GM21529 (cell line): Measurements from ENCODE around the gene MARK3.
"Not testable (repeated sequence)": the region's sequence is repeated elsewhere in the genome, so short reads cannot be mapped to it uniquely, and the experiment has no call there.

Source experiments
- ATAC-seq: cut with Tn5 transposase; IDR thresholded peaks from one replicate; pipeline ENCODE4 v1.9.1; 2021; ENCODE audit not compliant: unreplicated experiment

The MARK3 gene

DNA sequence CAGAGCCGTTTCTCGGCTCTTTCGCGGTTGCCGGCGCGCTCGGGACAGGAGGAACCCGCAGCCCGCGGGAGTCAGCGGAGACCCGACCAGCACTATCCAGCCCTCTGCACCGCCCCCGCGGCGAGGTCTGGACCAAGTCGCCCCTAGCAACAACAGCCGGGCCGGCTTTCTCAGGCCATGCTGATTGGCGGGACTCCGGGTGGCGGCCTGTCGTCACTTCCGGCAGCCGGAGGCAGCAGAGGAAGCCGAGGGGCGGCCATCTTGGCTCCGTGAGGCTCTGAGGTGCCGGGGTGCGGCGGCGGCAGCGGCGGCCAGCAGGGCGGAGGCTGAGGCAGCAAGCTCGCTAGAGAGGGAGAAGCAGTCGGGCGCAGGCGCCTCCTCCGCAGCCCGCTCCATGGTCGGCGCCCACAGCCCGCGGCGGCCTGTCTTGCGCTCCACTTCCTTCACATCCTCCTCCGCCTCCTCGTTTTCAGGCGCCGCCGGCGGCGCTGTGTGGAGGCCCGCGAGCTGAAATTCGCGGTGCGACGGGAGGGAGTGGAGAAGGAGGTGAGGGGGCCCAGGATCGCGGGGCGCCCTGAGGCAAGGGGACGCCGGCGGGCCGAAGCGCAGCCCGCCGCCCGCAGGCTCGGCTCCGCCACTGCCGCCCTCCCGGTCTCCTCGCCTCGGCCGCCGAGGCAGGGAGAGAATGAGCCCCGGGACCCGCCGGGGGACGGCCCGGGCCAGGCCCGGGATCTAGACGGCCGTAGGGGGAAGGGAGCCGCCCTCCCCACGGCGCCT, at the start of gene MARK3:
TSS of gene MARK3 (plus strand) at position 264 of the 777 bp plus-strand sequence. CDS start 615 bp downstream, outside the sequence.
- ATAC-seq: peak; percentile 93

- no peak for ATAC-seq
Measured at GRCh38 chr14:103336191-103336590, 49.0 kb upstream of the MARK3 start.

DNA sequence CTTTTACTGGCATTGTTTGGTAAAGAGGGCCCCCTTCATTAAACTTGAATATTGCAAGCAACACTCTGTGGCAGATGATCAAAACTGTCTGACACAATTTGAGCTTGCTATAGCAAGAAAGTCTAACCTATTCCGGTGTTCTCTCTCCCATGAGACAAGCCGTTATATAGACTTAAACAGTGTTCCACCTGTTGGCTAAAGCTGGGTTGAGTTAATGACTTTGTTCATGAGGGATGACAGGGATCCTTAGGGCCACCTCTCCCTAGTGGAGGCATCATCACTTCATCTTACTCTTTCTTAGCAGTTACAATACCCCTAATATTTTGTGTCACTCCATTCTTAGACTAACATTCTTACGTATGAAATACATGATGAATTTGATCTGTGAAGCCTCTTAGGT, 47.4 kb upstream of the MARK3 start:
- no peak for ATAC-seq

- no peak for ATAC-seq
Measured at GRCh38 chr14:103339561-103339960, 45.7 kb upstream of the MARK3 start.

- no peak for ATAC-seq
Measured at GRCh38 chr14:103340480-103341212, 44.6 kb upstream of the MARK3 start.

- no peak for ATAC-seq
Measured at GRCh38 chr14:103341250-103342129, 43.7 kb upstream of the MARK3 start.

DNA sequence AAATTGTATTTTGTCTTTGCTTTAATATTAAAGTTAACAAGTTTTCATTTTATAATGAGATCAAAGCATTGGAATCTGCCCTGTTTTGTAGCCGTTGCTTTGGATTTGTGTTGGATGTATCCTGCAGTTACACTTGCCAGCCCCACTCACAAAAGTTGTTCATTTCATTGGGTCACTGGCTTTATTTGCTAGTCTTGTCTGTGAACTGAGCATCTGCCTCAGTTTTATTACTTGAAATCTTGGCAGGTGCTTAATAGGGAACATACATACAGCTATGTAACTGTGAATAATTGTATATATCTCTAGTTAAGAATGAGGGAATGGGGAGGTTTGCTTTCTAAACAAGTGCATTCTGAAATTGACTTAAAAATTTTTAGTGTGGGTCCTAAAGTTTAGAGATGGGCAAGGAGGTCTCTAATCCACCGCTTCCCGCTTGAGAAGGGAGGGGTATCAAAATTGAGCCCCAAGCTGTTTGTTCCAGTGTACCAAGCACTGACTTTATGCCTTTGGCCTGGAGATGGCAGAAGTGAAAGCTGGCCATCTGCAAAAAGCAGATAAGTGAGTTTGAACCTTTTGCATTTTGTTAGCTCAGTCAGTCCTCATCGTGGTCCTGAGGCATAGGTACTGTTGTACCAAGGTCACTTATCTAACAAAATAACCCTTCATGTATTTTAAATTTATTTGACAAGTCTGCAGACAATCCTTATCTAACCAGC, 41.9 kb upstream of the MARK3 start:
- ATAC-seq: no peak

DNA sequence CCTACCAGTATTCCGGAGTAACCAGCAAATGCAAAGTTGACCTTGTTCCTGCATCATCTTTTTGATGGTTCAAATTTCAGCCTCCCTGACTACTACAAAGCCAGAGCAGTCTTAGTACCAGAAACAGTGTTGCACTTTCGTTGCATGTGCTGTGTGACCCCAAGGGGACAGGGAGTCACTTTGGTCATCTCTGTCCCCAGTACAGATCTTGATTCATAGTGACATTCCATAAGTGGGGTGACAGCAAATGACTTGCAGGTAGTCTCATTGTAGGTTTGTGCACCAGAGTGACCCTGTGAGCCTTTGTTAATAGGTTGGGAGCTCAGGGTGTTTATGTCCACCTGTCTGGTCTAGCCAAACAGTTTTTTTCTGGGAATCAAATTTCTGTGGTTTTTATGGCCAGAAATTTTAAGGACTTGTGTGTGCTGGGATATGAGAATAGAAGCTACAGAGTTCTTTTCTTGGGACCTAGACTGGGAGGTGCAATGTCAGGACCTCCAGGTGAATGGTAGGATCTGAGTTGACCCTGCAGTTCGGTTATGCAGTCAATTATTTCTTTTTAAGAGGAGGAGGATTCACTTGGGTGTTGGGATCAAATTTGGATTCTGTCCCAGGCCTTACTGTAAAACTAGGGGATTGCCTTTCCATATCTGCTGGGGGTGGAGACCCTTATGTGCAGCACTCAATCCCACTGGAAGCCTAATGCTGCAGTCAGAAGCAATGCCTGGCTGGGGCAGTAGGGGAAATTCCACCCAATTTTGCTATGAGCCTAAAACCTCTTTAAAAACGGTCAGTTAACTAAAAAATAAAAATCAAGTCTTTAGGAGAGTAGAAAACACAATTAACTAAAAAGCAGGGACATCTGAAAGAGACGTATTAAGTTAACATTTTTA, 41.1 kb upstream of the MARK3 start:
- no peak for ATAC-seq

DNA sequence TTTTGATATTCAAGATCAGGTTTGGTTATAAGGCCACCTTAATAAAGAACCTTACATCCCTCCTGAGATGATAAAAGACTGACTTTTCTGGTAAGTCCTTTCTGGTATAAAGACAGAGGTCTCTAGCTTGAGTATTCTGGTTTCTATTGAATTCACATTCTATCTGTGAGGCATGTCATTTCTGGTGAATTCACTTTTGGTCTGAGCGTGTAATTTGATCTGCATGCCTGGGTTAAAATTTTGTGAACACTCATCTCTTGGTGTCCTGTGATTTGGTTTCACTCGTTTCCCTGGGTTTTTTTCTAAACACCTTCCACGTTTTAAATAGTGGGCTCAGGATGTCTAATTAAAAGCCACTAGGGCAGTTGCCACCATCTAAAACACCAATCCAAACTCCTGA, 38.9 kb upstream of the MARK3 start:
- no peak for ATAC-seq

DNA sequence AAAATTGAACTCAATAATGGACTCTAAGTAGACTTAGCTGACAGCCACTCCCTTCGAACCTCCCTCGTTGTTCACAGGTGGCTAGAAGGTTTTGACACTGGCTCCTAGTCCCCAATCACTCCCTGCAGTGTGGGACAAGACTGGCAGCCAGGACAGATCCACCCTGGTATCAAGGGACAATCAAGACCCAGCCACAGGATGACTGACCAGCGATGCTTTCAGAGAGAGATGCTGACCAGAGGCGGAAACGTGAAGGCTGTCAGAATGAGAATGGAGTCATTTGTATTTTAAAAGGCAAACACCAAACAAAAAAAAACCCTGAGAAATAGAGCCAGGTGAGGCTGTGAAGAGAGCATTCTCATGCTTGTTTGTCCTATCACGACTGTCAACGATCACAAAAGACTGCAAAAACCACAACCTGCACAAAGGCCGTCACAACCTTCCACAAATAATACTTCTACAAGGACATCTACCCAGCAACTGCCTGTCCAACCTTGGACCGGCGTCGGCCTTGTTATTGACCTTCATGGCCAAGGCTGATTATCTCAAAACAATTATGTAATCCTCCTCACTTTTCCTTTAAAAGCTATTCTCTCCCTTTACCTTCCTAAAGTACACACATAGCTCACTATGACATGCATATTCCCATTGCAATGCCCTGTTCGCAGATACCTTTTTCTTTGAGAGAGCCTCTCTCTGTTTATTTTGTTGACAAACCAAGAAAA, 38.0 kb upstream of the MARK3 start:
- ATAC-seq: no peak

GRCh38 chr14:103348154-103348553, 37.1 kb upstream of the MARK3 start:
- no peak for ATAC-seq

GRCh38 chr14:103349982-103350381, 35.2 kb upstream of the MARK3 start:
- ATAC-seq: no peak

DNA sequence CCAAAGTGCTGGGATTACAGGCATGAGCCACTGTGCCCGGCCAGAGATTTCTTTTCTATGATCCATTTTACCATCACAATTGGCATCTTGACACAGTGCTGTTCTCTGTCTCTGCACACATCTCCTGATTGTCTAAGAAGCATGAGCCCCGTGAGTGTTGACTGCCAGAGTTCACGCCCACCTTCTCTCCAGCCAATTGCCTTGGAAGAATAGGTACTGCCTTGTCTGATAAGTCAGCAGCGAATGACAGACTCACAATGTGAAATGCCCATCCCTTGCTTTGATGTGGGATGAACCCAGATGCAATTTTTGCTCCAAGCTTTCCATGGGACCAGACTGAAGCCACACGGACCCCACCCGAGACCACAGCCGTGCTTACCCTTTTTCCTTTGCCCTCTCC, 31.9 kb upstream of the MARK3 start:
- ATAC-seq: no peak

DNA sequence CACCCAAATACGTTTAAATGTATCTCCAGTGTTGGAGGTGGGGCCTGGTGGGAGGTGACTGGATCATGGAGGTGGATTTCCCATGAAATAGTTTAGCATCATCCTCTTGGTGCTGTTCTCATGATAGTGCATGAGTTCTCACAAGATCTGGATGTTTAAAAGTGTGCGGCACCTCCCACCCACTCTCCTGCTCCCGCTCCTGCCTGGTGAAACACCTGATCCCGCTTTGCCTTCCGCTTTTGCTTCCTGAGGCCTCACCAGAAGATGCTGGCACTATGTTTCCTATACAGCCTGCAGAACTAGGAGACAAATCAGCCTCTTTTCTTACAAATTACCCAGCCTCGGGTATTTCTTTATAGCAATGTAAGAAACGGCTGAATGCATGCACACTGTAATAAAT, 31.1 kb upstream of the MARK3 start:
- no peak for ATAC-seq

GRCh38 chr14:103356024-103356682, 29.1 kb upstream of the MARK3 start:
- ATAC-seq: no peak

DNA sequence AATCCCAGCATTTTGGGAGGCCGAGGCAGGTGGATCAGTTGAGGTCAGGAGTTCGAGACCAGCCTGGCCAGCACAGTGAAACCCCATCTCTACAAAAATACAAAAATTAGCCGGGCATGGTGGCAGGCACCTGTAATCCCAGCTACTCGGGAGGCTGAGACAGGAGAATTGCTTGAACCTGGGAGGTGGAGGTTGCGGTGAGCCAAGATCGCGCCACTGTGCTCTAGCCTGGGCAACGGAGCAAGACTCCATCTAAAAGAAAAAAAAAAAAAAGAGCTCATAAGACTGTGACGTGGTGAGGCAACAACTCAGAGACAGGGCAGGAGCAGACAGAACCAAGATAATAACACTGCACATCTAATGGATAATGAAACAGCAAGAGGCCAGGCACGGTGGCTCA, 27.7 kb upstream of the MARK3 start:
- not testable (repeated sequence) for ATAC-seq

- ATAC-seq: no peak
Measured at GRCh38 chr14:103360548-103360947, 24.7 kb upstream of the MARK3 start.

GRCh38 chr14:103361867-103362266, 23.3 kb upstream of the MARK3 start:
- no peak for ATAC-seq

DNA sequence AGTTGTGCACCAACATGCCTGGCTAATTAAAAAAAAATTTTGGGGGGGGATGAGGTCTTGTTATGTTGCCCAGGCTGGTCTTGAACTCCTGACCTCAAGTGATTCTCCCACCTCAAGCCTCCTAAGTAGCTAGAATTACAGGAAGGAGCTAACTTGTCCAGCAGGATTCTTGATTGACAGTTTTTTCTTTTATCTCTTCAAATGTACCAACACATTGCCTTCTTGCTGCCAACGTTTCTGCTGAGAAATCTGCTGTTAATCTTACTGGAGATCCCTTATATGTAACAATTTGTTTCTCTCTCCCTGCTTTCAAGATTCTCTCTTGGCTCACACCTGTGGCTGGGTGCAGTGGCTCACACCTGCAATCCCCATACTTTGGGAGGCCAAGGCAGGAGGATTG, 22.4 kb upstream of the MARK3 start:
- no peak for ATAC-seq
